IMR-90 (cell line): ENCODE data around the gene KHNYN. TPM values are rescaled to one million over a fixed set of nuclear protein-coding genes. Genes with fewer than 3 reads are reported as not detected.

Experiments
- ATAC-seq: fragments of 200-7000 bp; cut with Tn5 transposase; 2 replicates; pipeline ENCODE4 v1.9.1; 2020; ENCODE audit warnings: low read depth, mild to moderate bottlenecking, moderate library complexity
- BruUV-seq: library from RNA; stranded (reverse); fragments of 400-500 nt; replicated peaks from 2 replicates; lab custom pipeline; 2021; lab: Mats Ljungman, UMichigan
- CTCF ChIA-PET: fragments of 300-600 bp; formaldehyde crosslinking; extraction: SDS; loops from one replicate; lab custom pipeline; 2021; ENCODE audit warnings: antibody characterized with exemption; lab: Yijun Ruan, JAX
- POLR2A ChIA-PET: fragments of 300-600 bp; sonication (Branson Sonifier 250); formaldehyde crosslinking; loops from one replicate; lab custom pipeline; 2022; ENCODE audit warnings: antibody characterized with exemption; ENCODE audit not compliant: unreplicated experiment; lab: Charles Lee
- DNase-seq: peaks from one replicate; pipeline ENCODE4 v3.0.0; 2013
- H2AFZ ChIP-seq: replicated peaks from 2 replicates; pipeline ENCODE3; 2013; ENCODE audit warnings: low read length, mild to moderate bottlenecking; ENCODE audit not compliant: poor library complexity
- H2AK5ac ChIP-seq: 2 replicates; pipeline ENCODE4 v1.6.1; 2013; ENCODE audit warnings: low read depth, low read length, inconsistent platforms
- H2AK9ac ChIP-seq: replicated peaks from 2 replicates; pipeline ENCODE3; 2013; ENCODE audit warnings: mild to moderate bottlenecking, low read depth, low read length, moderate library complexity; ENCODE audit not compliant: poor library complexity
- H2BK120ac ChIP-seq: 2 replicates; pipeline ENCODE4 v1.6.1; 2013; ENCODE audit warnings: low read depth, low read length, inconsistent platforms
- H2BK15ac ChIP-seq: 3 replicates; pipeline ENCODE4 v1.6.1; 2013; ENCODE audit warnings: low read depth, low read length, inconsistent platforms
- H2BK20ac ChIP-seq: 2 replicates; pipeline ENCODE4 v1.6.1; 2013; ENCODE audit warnings: low read depth, mild to moderate bottlenecking, inconsistent platforms, low read length, moderate library complexity
- H2BK5ac ChIP-seq: 2 replicates; pipeline ENCODE4 v1.6.1; 2013; ENCODE audit warnings: mild to moderate bottlenecking, low read depth, low read length, inconsistent platforms; ENCODE audit not compliant: poor library complexity, severe bottlenecking
- H3K14ac ChIP-seq: replicated peaks from 2 replicates; pipeline ENCODE4 v1.6.1; 2013; ENCODE audit warnings: low read depth, low read length, inconsistent platforms
- H3K18ac ChIP-seq: 2 replicates; pipeline ENCODE4 v1.6.1; 2013; ENCODE audit warnings: low read depth, low read length, control low read depth
- H3K23ac ChIP-seq: 2 replicates; pipeline ENCODE4 v1.6.1; 2013; ENCODE audit warnings: low read depth, low read length, inconsistent platforms
- H3K27ac ChIP-seq: 2 replicates; pipeline ENCODE4 v1.5.1; 2013; ENCODE audit warnings: mild to moderate bottlenecking, control low read depth, low read length; ENCODE audit not compliant: insufficient read depth
- H3K27me3 ChIP-seq: 2 replicates; pipeline ENCODE4 v1.6.1; 2013; ENCODE audit warnings: low read length; ENCODE audit not compliant: control insufficient read depth, insufficient read depth
- H3K36me3 ChIP-seq: 2 replicates; pipeline ENCODE4 v1.6.1; 2013; ENCODE audit warnings: low read length, mixed read lengths; ENCODE audit not compliant: control insufficient read depth, insufficient read depth
- H3K4ac ChIP-seq: 2 replicates; pipeline ENCODE4 v1.6.1; 2013; ENCODE audit warnings: low read depth, low read length, inconsistent platforms
- H3K4me1 ChIP-seq: 2 replicates; pipeline ENCODE4 v1.6.1; 2013; ENCODE audit warnings: low read length, mixed read lengths; ENCODE audit not compliant: control insufficient read depth, insufficient read depth
- H3K4me2 ChIP-seq: 2 replicates; pipeline ENCODE4 v1.6.1; 2013; ENCODE audit warnings: low read depth, mild to moderate bottlenecking, control low read depth, low read length, moderate library complexity
- H3K4me3 ChIP-seq: 2 replicates; pipeline ENCODE4 v1.5.1; 2013; ENCODE audit warnings: low read depth, mild to moderate bottlenecking, control low read depth, low read length, moderate library complexity; ENCODE audit not compliant: insufficient read depth
- H3K56ac ChIP-seq: 2 replicates; pipeline ENCODE4 v1.6.1; 2013; ENCODE audit warnings: low read length, inconsistent platforms; ENCODE audit not compliant: insufficient read depth; ENCODE audit errors: extremely low read depth
- H3K79me1 ChIP-seq, 2 experiments: 2 replicates each; pipeline ENCODE4 v1.6.1; 2013; ENCODE audit warnings: low read length in 2 of 2, inconsistent platforms in 1 of 2, low read depth in 1 of 2
- H3K9ac ChIP-seq: 2 replicates; pipeline ENCODE4 v1.6.1; 2013; ENCODE audit warnings: low read depth, low read length, control low read depth
- H3K9me1 ChIP-seq: 2 replicates; pipeline ENCODE4 v1.6.1; 2013; ENCODE audit warnings: low read length, inconsistent platforms; ENCODE audit not compliant: insufficient read depth
- H3K9me3 ChIP-seq: 2 replicates; pipeline ENCODE4 v1.6.1; 2013; ENCODE audit warnings: low read length; ENCODE audit not compliant: control insufficient read depth, insufficient read depth
- H4K20me1 ChIP-seq: 2 replicates; pipeline ENCODE4 v1.6.1; 2013; ENCODE audit warnings: low read length, inconsistent platforms; ENCODE audit not compliant: insufficient read depth
- H4K5ac ChIP-seq: 2 replicates; pipeline ENCODE4 v1.6.1; 2013; ENCODE audit warnings: mild to moderate bottlenecking, low read depth, low read length, control low read depth
- H4K8ac ChIP-seq, 2 experiments: 2 replicates each; pipeline ENCODE4 v1.6.1; 2013; ENCODE audit warnings: low read depth in 2 of 2, low read length in 2 of 2, control low read depth in 1 of 2, inconsistent platforms in 1 of 2
- H4K91ac ChIP-seq: 2 replicates; pipeline ENCODE4 v1.6.1; 2013; ENCODE audit warnings: low read depth, low read length, inconsistent platforms; ENCODE audit not compliant: insufficient read depth
- CTCF ChIP-seq: conservative IDR thresholded peaks from 2 replicates; pipeline ENCODE4 v1.5.1; 2012; ENCODE audit warnings: mild to moderate bottlenecking, low read depth, low read length, improper control_type of control experiment
- ELK1 ChIP-seq: fragments of 150-350 bp; IDR thresholded peaks from 2 replicates; pipeline ENCODE4 v1.6.1; 2016; ENCODE audit warnings: low read depth, mild to moderate bottlenecking, low read length, moderate library complexity, borderline replicate concordance
- FOS ChIP-seq: fragments of 150-350 bp; IDR thresholded peaks from 2 replicates; pipeline ENCODE4 v1.6.1; 2016; ENCODE audit warnings: low read depth, low read length
- MAZ ChIP-seq: IDR thresholded peaks from 2 replicates; pipeline ENCODE4 v1.6.1; 2012; ENCODE audit warnings: low read depth, mild to moderate bottlenecking, low read length, improper control_type of control experiment, moderate library complexity, borderline replicate concordance
- MXI1 ChIP-seq: IDR thresholded peaks from 2 replicates; pipeline ENCODE4 v1.6.1; 2012; ENCODE audit warnings: low read depth, mild to moderate bottlenecking, low read length, moderate library complexity, borderline replicate concordance
- NFE2L2 ChIP-seq: fragments of 150-350 bp; IDR thresholded peaks from 2 replicates; pipeline ENCODE4 v1.6.1; 2016; ENCODE audit warnings: low read depth, mild to moderate bottlenecking, low read length
- POLR2A ChIP-seq: IDR thresholded peaks from 2 replicates; pipeline ENCODE4 v1.6.1; 2012; ENCODE audit warnings: mild to moderate bottlenecking, low read depth, low read length
- RAD21 ChIP-seq: IDR thresholded peaks from 2 replicates; pipeline ENCODE4 v1.6.1; 2012; ENCODE audit warnings: low read length, improper control_type of control experiment
- RCOR1 ChIP-seq: IDR thresholded peaks from 2 replicates; pipeline ENCODE4 v1.6.1; 2012; ENCODE audit warnings: mild to moderate bottlenecking, low read length, improper control_type of control experiment; ENCODE audit not compliant: insufficient replicate concordance
- RFX5 ChIP-seq: IDR thresholded peaks from 2 replicates; pipeline ENCODE4 v1.8.0; 2012; ENCODE audit warnings: low read depth, mild to moderate bottlenecking, low read length, moderate library complexity
- SMC3 ChIP-seq: fragments of 150-350 bp; IDR thresholded peaks from 2 replicates; pipeline ENCODE4 v1.6.1; 2016; ENCODE audit warnings: low read depth, mild to moderate bottlenecking, antibody characterized with exemption, low read length, moderate library complexity
- WGBS, 2 experiments: methylation state at CpG; one replicate each; pipeline versions ENCODE4 v1.1.5 to v1.1.7; 2013; ENCODE audit warnings: missing lambda C conversion rate in 2 of 2; ENCODE audit not compliant: insufficient read length in 1 of 2; ENCODE audit errors: extremely low coverage in 2 of 2; 5-methylcytosine and 5-hydroxymethylcytosine counted together
- dilution Hi-C: fragments of 300-500 bp; cut with HindIII; formaldehyde crosslinking; loops from one replicate; pipeline ENCODE4 v1.14.3; 2018; ENCODE audit warnings: low sequenced_read_pairs; ENCODE audit not compliant: unreplicated experiment
- in situ Hi-C: fragments of 300-500 bp; cut with MboI; formaldehyde crosslinking; loops from 3 replicates; pipeline ENCODE4 v1.14.3; 2019; ENCODE audit warnings: low sequenced_read_pairs, inconsistent platforms, mixed read lengths
- intact Hi-C: fragments of 100-400 bp; cut with micrococcal nuclease; formaldehyde crosslinking; loops from 2 replicates; pipeline ENCODE4 v1.10.0; 2022
- polyA plus RNA-seq, 3 experiments: library from polyadenylated mRNA; depleted of rRNA; stranded (reverse); fragments of >200 nt; gene quantifications; 2 replicates each; pipeline ENCODE4 v1.2.3, GENCODE V29; 2012; ENCODE audit warnings: low replicate concordance in 1 of 3
- total RNA-seq: library from RNA; depleted of rRNA; stranded (reverse); fragments of >200 nt; gene quantifications from 2 replicates; pipeline ENCODE4 v1.2.3, GENCODE V29; 2012

The KHNYN gene
- total and polyA plus RNA-seq, 2 of the 4 experiments (the other 2 are of a cell fraction), result 18.9 to 24.4 TPM

- in situ Hi-C loops, result no loop called here
- H2BK20ac ChIP-seq, result no peak overlapping the region
- 0 out of 2 replicates have a peak, but pooled peaks cover 3% of the 10 kb centered on the region for H4K20me1 ChIP-seq
- H3K9me3 ChIP-seq, result no peaks in the 10 kb centered on the region
- H4K5ac ChIP-seq, result no peak overlapping the region
- H3K18ac ChIP-seq, result no peak overlapping the region
- no peak overlapping the region for H2AK5ac ChIP-seq
- POLR2A ChIA-PET, result no interaction called here
- no peak overlapping the region for H3K56ac ChIP-seq
- H2AFZ ChIP-seq, result no peak overlapping the region
- H2BK15ac ChIP-seq, result no peak overlapping the region
- no peak overlapping the region for H3K9ac ChIP-seq
- CTCF ChIA-PET, result interaction anchor here (1.2 kb wide), 1 partner anchor 28 kb away, joined by 4 read pairs; no protein-coding TSS in a partner anchor
- no peak overlapping the region for H3K27ac ChIP-seq
- BruUV-seq, result no TSS peak
- no peak overlapping the region for H3K4me3 ChIP-seq
- dilution Hi-C loops, result no loop called here
- H3K4me2 ChIP-seq, result no peak overlapping the region
- no peak overlapping the region for H2AK9ac ChIP-seq
- WGBS, 2 experiments, result 60% methylated on average over 1 of the region's 3 CpGs; no CpG with 5 or more reads in 1 of the 2 experiments
- peaks cover 6% of the 10 kb centered on the region; the same call in 1 of the 2 replicates for H3K9me1 ChIP-seq
- DNase-seq, result no peak
- H3K4ac ChIP-seq, result no peak overlapping the region
- H4K8ac ChIP-seq, result no peak overlapping the region
- H3K79me1 ChIP-seq, result peaks cover 0 to 2% of the 10 kb centered on the region in 2 experiments; a peak in 1 of 4 replicates
- no peak for ATAC-seq
- H3K14ac ChIP-seq, result no peak overlapping the region
- H2BK120ac ChIP-seq, result no peak overlapping the region
- no peak overlapping the region for H2BK5ac ChIP-seq
- no peaks in the 10 kb centered on the region for H3K4me1 ChIP-seq
- intact Hi-C loops, result no loop called here
- H3K27me3 ChIP-seq, result no peaks in the 10 kb centered on the region
- no peak overlapping the region for H3K23ac ChIP-seq
- H3K36me3 ChIP-seq, result peaks cover 32% of the 10 kb centered on the region; the same call in 1 of the 2 replicates
- no peak overlapping the region for H4K91ac ChIP-seq
- TF ChIP-seq MXI1, result no peak
- TF ChIP-seq FOS, result no peak
- TF ChIP-seq RCOR1, result no peak
- TF ChIP-seq POLR2A, result no peak
- no peak for TF ChIP-seq SMC3
- no peak for TF ChIP-seq ELK1
- TF ChIP-seq RFX5, result no peak
- TF ChIP-seq MAZ, result no peak
- TF ChIP-seq RAD21, result no peak
- no peak for TF ChIP-seq CTCF
- TF ChIP-seq NFE2L2, result no peak
These were observed 21.0 kb upstream of the KHNYN start for GRCh38 chr14:24408764-24409163.
